Stimulated activated CD4-positive, alpha-beta T cell treated with anti-CD3 and anti-CD28 coated beads, Interleukin-1b, Interleukin-23, amount 100 ng/mL, for 24 hours (primary cell): ENCODE measurements around the gene PROK1.
"Not testable (repeated sequence)": the region's sequence is repeated elsewhere in the genome, so short reads cannot be mapped to it uniquely, and the experiment has no call there.

Source experiments
- DNase-seq, 4 experiments: peaks; one replicate each; pipeline ENCODE4 v3.0.0-alpha.2; 2020; ENCODE audit warnings: low read depth in 4 of 4, low spot score in 1 of 4

PROK1 gene, protein sequence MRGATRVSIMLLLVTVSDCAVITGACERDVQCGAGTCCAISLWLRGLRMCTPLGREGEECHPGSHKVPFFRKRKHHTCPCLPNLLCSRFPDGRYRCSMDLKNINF

GRCh38 chr1:110450929-110451328 lies at the start of gene PROK1:
Gene PROK1, plus strand, starts transcription at chr1:110451149. Its CDS starts 68 bp downstream, at chr1:110451217.
- DNase-seq, result no peak

GRCh38 chr1:110403805-110404204 lies 47.1 kb upstream of the PROK1 start:
- DNase-seq, result no peak

DNA sequence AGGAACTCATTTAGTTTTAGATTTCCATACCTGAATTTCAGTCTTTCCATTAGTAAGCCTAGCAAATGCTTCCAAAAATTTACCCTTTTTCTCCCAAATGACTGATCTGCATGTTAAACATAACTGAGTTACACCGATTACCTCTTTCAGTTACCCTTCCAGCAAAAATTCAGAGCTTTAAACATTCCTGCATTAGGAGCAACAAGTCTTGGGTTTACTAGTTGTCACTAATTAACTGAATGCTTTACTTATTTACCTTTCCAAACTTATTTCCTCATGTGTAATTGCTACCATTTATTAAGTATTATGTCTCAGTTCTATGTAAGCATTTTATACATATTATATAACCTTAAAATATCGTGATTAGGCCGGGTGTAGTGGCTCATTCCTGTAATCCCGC lies 46.5 kb upstream of the PROK1 start:
- no peak for DNase-seq

DNA sequence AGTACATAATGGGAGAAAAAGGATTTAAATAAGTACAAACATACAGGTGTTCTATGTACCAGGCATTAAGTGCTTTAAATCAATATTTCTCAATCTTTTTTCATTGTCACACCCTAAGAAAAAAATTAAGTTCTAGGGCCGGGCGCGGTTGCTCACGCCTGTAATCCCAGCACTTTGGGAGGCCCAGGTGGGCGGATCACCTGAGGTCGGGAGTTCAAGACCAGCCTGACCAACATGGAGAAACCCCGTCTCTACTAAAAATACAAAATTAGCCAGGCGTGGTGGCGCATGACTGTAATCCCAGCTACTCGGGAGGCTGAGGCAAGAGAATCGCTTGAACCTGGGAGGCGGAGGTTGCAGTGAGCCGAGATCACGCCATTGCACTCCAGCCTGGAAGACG lies 44.5 kb upstream of the PROK1 start:
- DNase-seq, result not testable (repeated sequence)

DNA sequence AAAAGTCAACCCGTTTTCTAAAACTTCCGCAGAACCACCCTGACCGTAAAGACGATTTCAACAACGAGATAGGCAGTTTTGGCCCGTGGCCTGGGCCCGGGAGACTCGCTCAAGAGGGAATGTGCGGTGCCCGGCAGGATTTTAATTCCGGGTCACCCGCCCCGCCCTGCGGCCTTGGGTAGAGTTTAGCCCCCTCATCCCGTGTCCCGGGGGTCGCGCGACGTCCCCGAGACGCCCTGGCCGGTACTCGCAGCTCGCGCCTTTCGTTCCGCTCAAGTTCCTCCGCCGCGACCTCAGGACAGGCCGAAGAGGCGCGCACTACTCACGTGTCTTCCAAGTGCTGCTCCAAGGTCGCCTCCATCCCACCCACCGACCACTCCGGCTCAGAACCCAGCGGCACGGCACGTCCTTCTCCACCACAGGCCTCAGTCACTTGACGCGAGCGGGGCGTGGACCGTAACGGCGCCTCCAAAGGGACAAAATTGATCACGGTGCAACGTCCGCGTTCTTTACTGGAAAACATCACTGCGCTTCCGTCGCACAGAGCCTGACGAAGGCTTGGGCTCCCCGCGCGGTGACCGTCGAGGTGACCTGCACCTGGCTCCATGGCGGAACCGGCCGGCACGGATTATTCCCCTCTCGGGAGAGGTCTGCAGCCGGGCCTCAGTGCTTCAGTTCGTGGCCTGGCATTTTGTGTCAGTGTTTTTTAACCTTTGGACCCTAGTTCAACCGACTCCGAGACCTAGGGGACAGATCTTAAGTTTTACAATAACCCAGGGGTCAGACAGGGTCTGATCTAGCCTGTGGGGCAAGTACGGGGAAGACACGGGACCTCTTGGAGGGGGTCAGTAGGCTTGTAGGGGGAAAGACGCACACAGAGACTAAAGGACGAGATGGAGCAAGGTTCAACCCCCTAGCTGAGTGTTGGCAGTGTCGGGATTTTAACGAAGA lies 43.4 kb upstream of the PROK1 start, which contains the start of gene LAMTOR5:
TSS of gene LAMTOR5 (minus strand) at position 435 of the 951 bp plus-strand sequence. CDS start at position 361, 74 bp downstream.
- peak; percentile 69 to 88 (median 82) for DNase-seq

GRCh38 chr1:110408488-110408887 lies 42.5 kb upstream of the PROK1 start:
- DNase-seq, result no peak

DNA sequence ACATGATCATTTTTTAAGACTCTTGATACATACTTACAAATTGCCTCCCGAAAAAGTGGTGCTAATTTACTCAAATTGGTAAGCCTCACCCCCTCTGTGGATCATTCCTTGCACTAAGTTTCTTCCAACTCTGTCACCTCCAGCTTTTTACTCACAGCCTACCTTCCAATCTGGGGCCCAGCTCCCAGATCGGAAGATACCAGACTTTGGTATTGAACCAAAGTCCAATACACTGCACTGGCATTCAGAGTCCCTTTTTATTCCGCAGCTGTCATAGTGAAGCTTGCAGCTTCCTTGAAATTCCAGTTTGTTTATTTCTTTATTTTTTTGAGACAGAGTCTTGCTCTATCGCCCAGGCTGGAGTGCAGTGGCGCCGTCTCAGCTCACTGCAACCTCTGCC lies 41.6 kb upstream of the PROK1 start:
- DNase-seq, result no peak

GRCh38 chr1:110411173-110411735 lies 39.7 kb upstream of the PROK1 start:
- no peak for DNase-seq

- peak; percentile 30 to 51 (median 38) for DNase-seq
Measured at GRCh38 chr1:110412576-110412975, 38.4 kb upstream of the PROK1 start.

GRCh38 chr1:110413045-110413444 lies 37.9 kb upstream of the PROK1 start:
- DNase-seq, result not testable (repeated sequence)

GRCh38 chr1:110418729-110419128 lies 32.2 kb upstream of the PROK1 start:
- DNase-seq, result no peak

GRCh38 chr1:110420023-110420662 lies 30.8 kb upstream of the PROK1 start:
- no peak for DNase-seq

- DNase-seq, result no peak
Measured at GRCh38 chr1:110420874-110421793, 29.8 kb upstream of the PROK1 start.

- no peak for DNase-seq
Measured at GRCh38 chr1:110424699-110425611, 26.0 kb upstream of the PROK1 start.

GRCh38 chr1:110425612-110426152 lies 25.3 kb upstream of the PROK1 start:
- DNase-seq, result no peak

DNA sequence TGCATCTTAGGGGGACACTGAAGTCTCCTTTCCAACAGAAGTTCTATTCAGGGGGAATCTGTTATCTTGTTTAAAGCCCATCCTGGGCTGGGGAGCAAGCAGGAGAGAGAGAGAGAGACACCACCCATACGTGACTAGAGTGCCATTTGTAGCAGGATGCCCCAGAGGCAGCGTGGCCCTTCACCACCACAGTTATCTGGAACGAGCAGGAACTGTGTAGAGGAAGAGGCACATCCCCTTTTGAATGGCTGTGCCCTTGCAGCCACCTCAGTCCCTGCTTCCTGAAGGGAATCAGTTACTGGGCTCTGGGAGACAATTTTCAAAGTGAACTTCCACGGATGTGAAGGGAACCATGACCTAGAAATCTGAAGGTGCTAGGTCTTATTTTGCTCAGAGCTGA lies 24.1 kb upstream of the PROK1 start:
- no peak for DNase-seq

GRCh38 chr1:110428946-110429345 lies 22.0 kb upstream of the PROK1 start:
- no peak for DNase-seq

- DNase-seq, result no peak
Measured at GRCh38 chr1:110430366-110430765, 20.6 kb upstream of the PROK1 start.

DNA sequence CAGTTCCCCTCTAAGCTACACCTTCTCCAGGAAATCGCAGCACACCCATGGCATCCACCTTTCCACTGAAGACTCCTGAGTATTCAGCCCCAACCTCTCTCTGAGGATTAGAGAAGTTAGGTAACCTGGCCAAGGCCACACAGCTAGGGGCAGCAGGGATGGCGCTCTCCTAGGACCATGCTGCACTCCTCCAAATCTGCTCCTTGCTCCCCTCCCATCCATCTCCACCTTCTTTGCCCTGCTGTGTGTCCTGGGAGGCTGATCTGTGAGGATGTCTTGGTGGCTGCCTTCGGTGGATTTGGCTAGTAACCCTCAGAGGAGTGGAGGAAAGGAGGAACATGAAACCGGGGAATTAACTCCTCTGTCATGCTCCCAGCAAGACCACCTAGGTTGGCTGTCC lies 20.0 kb upstream of the PROK1 start:
- DNase-seq, result no peak
